CD4-positive, alpha-beta T cell treated with Interleukin-6 at 100 ng/mL for 8 hours (primary cell): ENCODE results near the gene IQSEC1.

Experiments
- DNase-seq: peaks from one replicate; pipeline ENCODE4 v3.0.0-alpha.2; 2020; ENCODE audit warnings: mixed read lengths, low spot score

The IQSEC1 gene

GRCh38 chr3:13106308-13107001, 33.2 kb upstream of the IQSEC1 start:
- no peak for DNase-seq

GRCh38 chr3:13105896-13106250, 32.6 kb upstream of the IQSEC1 start:
- no peak for DNase-seq

- no peak for DNase-seq
These were observed 32.1 kb upstream of the IQSEC1 start for GRCh38 chr3:13105181-13105895.

- no peak for DNase-seq
These were observed 31.3 kb upstream of the IQSEC1 start for GRCh38 chr3:13104511-13104910.

- DNase-seq = no peak
These were observed 30.3 kb upstream of the IQSEC1 start for GRCh38 chr3:13103416-13104058.

GRCh38 chr3:13102386-13103345, 29.4 kb upstream of the IQSEC1 start:
- DNase-seq = no peak

- no peak for DNase-seq
These were observed 26.5 kb upstream of the IQSEC1 start for GRCh38 chr3:13099707-13100106.

- DNase-seq = no peak
These were observed 25.2 kb upstream of the IQSEC1 start for GRCh38 chr3:13098192-13098988.

GRCh38 chr3:13096356-13096755, 23.1 kb upstream of the IQSEC1 start:
- DNase-seq = no peak

GRCh38 chr3:13095408-13095937, 22.2 kb upstream of the IQSEC1 start:
- DNase-seq = no peak

- DNase-seq = no peak
These were observed 20.5 kb upstream of the IQSEC1 start for GRCh38 chr3:13093687-13094086.

GRCh38 chr3:13092621-13093617, 19.7 kb upstream of the IQSEC1 start:
- no peak for DNase-seq

GRCh38 chr3:13091898-13092611, 18.8 kb upstream of the IQSEC1 start:
- peak; percentile 77 for DNase-seq

- no peak for DNase-seq
These were observed 15.1 kb upstream of the IQSEC1 start for GRCh38 chr3:13088028-13089006.

- no peak for DNase-seq
These were observed 14.2 kb upstream of the IQSEC1 start for GRCh38 chr3:13087320-13087990.

GRCh38 chr3:13086531-13086981, 13.3 kb upstream of the IQSEC1 start:
- DNase-seq = no peak

- DNase-seq = no peak
These were observed 12.6 kb upstream of the IQSEC1 start for GRCh38 chr3:13085846-13086179.
